Skeletal muscle cell (primary cell): ENCODE results near the gene HSFX2.
"Not testable (repeated sequence)": the region's sequence is repeated elsewhere in the genome, so short reads cannot be mapped to it uniquely, and the experiment has no call there.

ENCODE experiments used
- DNase-seq: peaks from one replicate; pipeline ENCODE4 v3.0.0-alpha.2; 2010; ENCODE audit warnings: low read depth
- H3K4me3 ChIP-seq: 2 replicates; pipeline ENCODE4 v1.5.1; 2011; ENCODE audit warnings: low read depth, mild to moderate bottlenecking, control low read depth, low read length, moderate library complexity

HSFX2 gene

GRCh38 chrX:149595214-149595613 lies at the start of gene HSFX2:
Gene HSFX2 (minus strand): TSS chrX:149595314. CDS start chrX:149594700, 614 bp downstream.
- not testable (repeated sequence) for DNase-seq, H3K4me3 ChIP-seq

DNA sequence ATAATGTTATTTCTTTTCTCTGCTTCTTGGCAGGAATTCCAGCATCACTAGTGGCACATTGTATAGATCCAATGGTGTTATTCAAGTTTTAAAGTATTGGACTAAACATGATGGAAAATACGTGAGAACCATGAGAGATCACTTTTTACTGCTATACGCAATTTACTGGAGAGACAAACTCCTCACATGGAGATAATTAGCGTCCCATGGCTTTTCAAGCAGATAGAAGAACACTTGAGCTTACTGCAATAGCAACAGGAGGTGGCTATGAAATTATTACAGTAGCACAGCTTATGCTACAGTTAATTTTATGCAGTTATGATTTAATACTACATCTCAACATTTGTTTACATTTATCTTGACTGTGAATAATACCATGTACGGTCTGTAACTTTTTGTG lies 48.4 kb upstream of the HSFX2 start:
- DNase-seq = no peak
- H3K4me3 ChIP-seq = no peak overlapping the region

- no peak for DNase-seq
- no peak overlapping the region for H3K4me3 ChIP-seq
Observed at GRCh38 chrX:149641835-149642234, 46.7 kb upstream of the HSFX2 start.

GRCh38 chrX:149641432-149641831 lies 46.3 kb upstream of the HSFX2 start:
- no peak for DNase-seq
- H3K4me3 ChIP-seq = no peak overlapping the region

- no peak overlapping the region for H3K4me3 ChIP-seq
- no peak for DNase-seq
Observed at GRCh38 chrX:149639568-149639967, 44.5 kb upstream of the HSFX2 start.

- H3K4me3 ChIP-seq = no peak overlapping the region
- DNase-seq = no peak
Observed at GRCh38 chrX:149638860-149639259, 43.7 kb upstream of the HSFX2 start.

DNA sequence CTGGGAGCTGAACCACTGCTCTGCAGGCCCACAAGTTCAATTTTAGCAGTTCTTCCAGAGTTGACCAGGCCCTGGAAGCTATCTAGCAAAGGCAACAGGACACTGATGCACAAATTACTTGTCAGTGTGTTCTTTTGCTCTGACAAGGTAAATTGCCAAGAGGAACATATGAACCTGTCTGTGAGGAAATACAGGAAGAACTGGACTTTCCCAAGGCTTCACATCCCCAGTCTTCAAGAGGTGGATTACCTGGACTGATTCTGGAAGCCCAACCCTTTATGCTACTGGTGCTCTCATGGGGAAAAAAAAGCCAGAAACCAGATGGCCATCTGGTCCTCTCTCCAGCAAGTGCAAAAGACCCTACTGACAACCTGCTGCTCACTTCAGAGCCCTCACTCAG lies 38.4 kb upstream of the HSFX2 start:
- no peak for DNase-seq
- no peak overlapping the region for H3K4me3 ChIP-seq

- peak within 1 kb of the TSS; percentile 61 for H3K4me3 ChIP-seq
- DNase-seq = no peak
Observed at GRCh38 chrX:149631234-149632165, 36.4 kb upstream of the HSFX2 start, which contains the start of gene TMEM185A. Gene TMEM185A (minus strand): TSS chrX:149631792. CDS start chrX:149631580, 212 bp downstream.

GRCh38 chrX:149630681-149631233 lies 35.6 kb upstream of the HSFX2 start:
- peak overlapping the region; percentile 61 for H3K4me3 ChIP-seq
- DNase-seq = peak; percentile 10

- no peak for DNase-seq
- H3K4me3 ChIP-seq = peak overlapping the region; percentile 61
Observed at GRCh38 chrX:149629730-149630387, 34.7 kb upstream of the HSFX2 start.

DNA sequence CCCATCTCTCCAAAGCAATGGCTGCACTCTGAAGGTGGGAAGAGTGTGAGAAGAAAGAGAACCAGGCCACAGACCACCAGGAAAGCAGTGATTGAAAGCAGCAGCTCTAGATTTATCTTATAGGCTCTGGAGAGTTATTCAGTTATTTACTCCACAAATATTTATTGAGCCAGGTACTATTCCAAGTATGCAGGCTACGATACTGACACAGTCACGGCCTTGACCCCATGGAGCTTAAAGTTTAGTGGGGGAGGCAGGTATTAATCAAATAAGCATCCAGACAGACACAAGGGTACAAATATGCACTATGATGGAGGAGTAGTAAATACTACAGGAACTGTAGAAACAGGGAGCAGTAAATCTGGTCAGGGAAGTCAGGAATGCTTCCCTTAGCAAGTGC lies 33.7 kb upstream of the HSFX2 start:
- no peak overlapping the region for H3K4me3 ChIP-seq
- DNase-seq = no peak

DNA sequence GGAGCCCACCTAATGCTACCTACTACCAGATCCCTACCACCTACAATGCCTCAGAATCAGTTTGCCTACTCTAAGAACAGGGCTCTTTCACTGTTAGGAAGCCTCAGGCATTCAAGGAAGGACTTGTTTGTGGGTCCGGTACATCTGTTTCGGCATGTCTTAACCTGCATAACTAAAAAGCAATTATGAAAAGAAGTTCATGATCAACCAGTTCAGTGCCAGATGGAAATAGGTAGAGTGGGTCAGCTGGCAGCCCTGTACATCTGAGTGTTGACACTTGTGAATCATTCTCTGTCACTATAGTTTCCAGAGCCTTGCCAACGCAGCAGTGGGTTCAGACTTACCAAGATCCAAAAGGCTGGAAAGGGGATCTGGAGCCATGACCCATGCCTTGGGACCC lies 33.2 kb upstream of the HSFX2 start:
- no peak for DNase-seq
- no peak overlapping the region for H3K4me3 ChIP-seq

- not testable (repeated sequence) for H3K4me3 ChIP-seq, DNase-seq
Observed at GRCh38 chrX:149626829-149627228, 31.7 kb upstream of the HSFX2 start.

DNA sequence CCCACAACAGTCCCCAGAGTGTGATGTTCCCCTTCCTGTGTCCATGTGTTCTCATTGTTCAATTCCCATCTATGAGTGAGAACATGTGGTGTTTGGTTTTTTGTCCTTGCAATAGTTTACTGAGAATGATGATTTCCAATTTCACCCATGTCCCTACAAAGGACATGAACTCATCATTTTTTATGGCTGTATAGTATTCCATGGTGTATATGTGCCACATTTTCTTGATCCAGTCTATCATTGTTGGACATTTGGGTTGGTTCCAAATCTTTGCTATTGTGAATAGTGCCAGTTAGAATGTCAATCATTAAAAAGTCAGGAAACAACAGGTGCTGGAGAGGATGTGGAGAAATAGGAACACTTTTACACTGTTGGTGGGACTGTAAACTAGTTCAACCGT lies 24.5 kb upstream of the HSFX2 start:
- not testable (repeated sequence) for DNase-seq

DNA sequence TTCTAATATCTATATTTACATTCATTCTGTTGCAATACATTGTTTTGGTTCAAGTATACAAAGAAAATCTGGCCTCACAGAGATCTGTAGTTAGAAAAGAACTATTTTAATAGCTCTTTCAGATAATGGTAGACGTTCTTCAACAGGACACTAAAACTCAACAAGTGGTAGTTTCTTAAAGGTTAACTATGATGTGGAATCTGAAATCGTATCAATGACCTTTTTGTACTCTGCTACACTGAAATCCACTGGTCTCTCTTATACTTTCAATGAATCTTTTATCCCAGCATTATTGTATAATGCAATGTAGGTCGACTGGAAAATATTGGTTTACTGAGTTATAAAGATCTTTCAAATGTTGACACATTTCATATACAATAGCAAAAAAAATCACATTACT lies 23.8 kb upstream of the HSFX2 start:
- H3K4me3 ChIP-seq = no peak overlapping the region
- no peak for DNase-seq

More for the DNA sequence above, 24.5 kb upstream of the HSFX2 start:
- H3K4me3 ChIP-seq = not testable (repeated sequence)

GRCh38 chrX:149611623-149612175 lies 16.6 kb upstream of the HSFX2 start:
- no peak for DNase-seq
- H3K4me3 ChIP-seq = no peak overlapping the region

GRCh38 chrX:149610511-149610910 lies 15.4 kb upstream of the HSFX2 start:
- no peak overlapping the region for H3K4me3 ChIP-seq
- no peak for DNase-seq

- no peak for DNase-seq
- no peak overlapping the region for H3K4me3 ChIP-seq
Observed at GRCh38 chrX:149607699-149608098, 12.6 kb upstream of the HSFX2 start.

- not testable (repeated sequence) for H3K4me3 ChIP-seq, DNase-seq
Observed at GRCh38 chrX:149605248-149605885, 10.3 kb upstream of the HSFX2 start.
